ENCODE results near the gene ZCCHC17. TPM values are rescaled to one million over a fixed set of nuclear protein-coding genes. Genes with fewer than 3 reads are reported as not detected.

The ZCCHC17 gene
- total and polyA plus RNA-seq, 10 donors: 16.1 to 31.7 (median 20.3) TPM

GRCh38 chr1:31299365-31299764 is 2.5 kb downstream of the ZCCHC17 start:
- Histone ChIP-seq H3K9me3 (no peaks in the 10 kb centered on the region), H3K36me3 (peaks cover 0 to 14% (median under 1%) of the 10 kb centered on the region in 6 donors), H3K4me1 (peaks cover 13 to 71% (median 43%) of the 10 kb centered on the region in 6 donors), H3K4me3 (no peak overlapping the region), H3K27me3 (replicated peaks in 1 of 7) (no peaks in the 10 kb centered on the region), H3K27ac (no peak overlapping the region)
- TF ChIP-seq POLR2AphosphoS5 (IDR thresholded peaks at IDR 0.05) (no peak), POLR2A (IDR thresholded peaks at IDR 0.05) (no peak)
- TF ChIP-seq, protein P1, sequence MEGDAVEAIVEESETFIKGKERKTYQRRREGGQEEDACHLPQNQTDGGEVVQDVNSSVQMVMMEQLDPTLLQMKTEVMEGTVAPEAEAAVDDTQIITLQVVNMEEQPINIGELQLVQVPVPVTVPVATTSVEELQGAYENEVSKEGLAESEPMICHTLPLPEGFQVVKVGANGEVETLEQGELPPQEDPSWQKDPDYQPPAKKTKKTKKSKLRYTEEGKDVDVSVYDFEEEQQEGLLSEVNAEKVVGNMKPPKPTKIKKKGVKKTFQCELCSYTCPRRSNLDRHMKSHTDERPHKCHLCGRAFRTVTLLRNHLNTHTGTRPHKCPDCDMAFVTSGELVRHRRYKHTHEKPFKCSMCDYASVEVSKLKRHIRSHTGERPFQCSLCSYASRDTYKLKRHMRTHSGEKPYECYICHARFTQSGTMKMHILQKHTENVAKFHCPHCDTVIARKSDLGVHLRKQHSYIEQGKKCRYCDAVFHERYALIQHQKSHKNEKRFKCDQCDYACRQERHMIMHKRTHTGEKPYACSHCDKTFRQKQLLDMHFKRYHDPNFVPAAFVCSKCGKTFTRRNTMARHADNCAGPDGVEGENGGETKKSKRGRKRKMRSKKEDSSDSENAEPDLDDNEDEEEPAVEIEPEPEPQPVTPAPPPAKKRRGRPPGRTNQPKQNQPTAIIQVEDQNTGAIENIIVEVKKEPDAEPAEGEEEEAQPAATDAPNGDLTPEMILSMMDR (IDR thresholded peaks at IDR 0.05 in 8 of 11, conservative IDR thresholded peaks at IDR 0.05 in 3 of 11): no peak
- intact Hi-C loops (cut with DNase I; ENCODE audit: low total_unique reads): no loop called here
- DNase-seq: no peak
- WGBS, 5 donors: 93 to 100% (median 95%) methylated on average over 1 of the region's 1 CpG

- Histone ChIP-seq H3K9me3 (no peaks in the 10 kb centered on the region), H3K4me1 (peaks cover 12 to 63% (median 36%) of the 10 kb centered on the region in 6 donors), H3K27me3 (replicated peaks in 1 of 7) (no peaks in the 10 kb centered on the region), H3K27ac (peak overlapping the region in 1 of 8 donors; percentile 26), H3K4me3 (no peak overlapping the region), H3K36me3 (peaks cover 0 to 14% (median 0%) of the 10 kb centered on the region in 6 donors)
- DNase-seq: no peak
- WGBS, 5 donors: 58 to 80% (median 74%) methylated on average over 3 of the region's 3 CpGs
- intact Hi-C loops (cut with DNase I; ENCODE audit: low total_unique reads): no loop called here
- TF ChIP-seq POLR2AphosphoS5 (IDR thresholded peaks at IDR 0.05) (no peak), POLR2A (IDR thresholded peaks at IDR 0.05) (no peak)
- TF ChIP-seq, protein P1 (IDR thresholded peaks at IDR 0.05 in 8 of 11, conservative IDR thresholded peaks at IDR 0.05 in 3 of 11): no peak
Measured at GRCh38 chr1:31300193-31300592, 3.4 kb downstream of the ZCCHC17 start.

GRCh38 chr1:31302709-31303441 is 6.0 kb downstream of the ZCCHC17 start:
- intact Hi-C loops (cut with DNase I; ENCODE audit: low total_unique reads): no loop called here
- 72 to 87% (median 79%) methylated on average over 7 of the region's 7 CpGs for WGBS, 5 donors

GRCh38 chr1:31306278-31306677 is 9.4 kb downstream of the ZCCHC17 start:
- TF ChIP-seq, protein P1 (IDR thresholded peaks at IDR 0.05 in 8 of 11, conservative IDR thresholded peaks at IDR 0.05 in 3 of 11): no peak
- TF ChIP-seq POLR2AphosphoS5 (IDR thresholded peaks at IDR 0.05): no peak
- TF ChIP-seq POLR2A (IDR thresholded peaks at IDR 0.05): no peak
- H3K4me1 ChIP-seq: peaks cover 0 to 16% (median 0%) of the 10 kb centered on the region in 6 donors
- DNase-seq: no peak
- no peaks in the 10 kb centered on the region for H3K9me3 ChIP-seq
- no peak overlapping the region for H3K4me3 ChIP-seq
- WGBS, 5 donors: 92 to 98% (median 94%) methylated on average over 3 of the region's 3 CpGs
- intact Hi-C loops (cut with DNase I; ENCODE audit: low total_unique reads): no loop called here
- peaks cover 0 to 59% (median 13%) of the 10 kb centered on the region in 6 donors for H3K36me3 ChIP-seq
- H3K27ac ChIP-seq: no peak overlapping the region
- no peaks in the 10 kb centered on the region for H3K27me3 ChIP-seq (replicated peaks in 1 of 7)

More at GRCh38 chr1:31302709-31303441, 6.0 kb downstream of the ZCCHC17 start:
- Histone ChIP-seq H3K4me1 (peaks cover 3 to 44% (median 21%) of the 10 kb centered on the region in 6 donors), H3K4me3 (no peak overlapping the region), H3K27ac (no peak overlapping the region), H3K36me3 (peaks cover 0 to 37% (median 0%) of the 10 kb centered on the region in 6 donors), H3K27me3 (replicated peaks in 1 of 7) (no peaks in the 10 kb centered on the region), H3K9me3 (no peaks in the 10 kb centered on the region)
- DNase-seq: no peak
- no peak for TF ChIP-seq POLR2AphosphoS5 (IDR thresholded peaks at IDR 0.05)
- TF ChIP-seq POLR2A (IDR thresholded peaks at IDR 0.05): no peak
- TF ChIP-seq, protein P1 (IDR thresholded peaks at IDR 0.05 in 8 of 11, conservative IDR thresholded peaks at IDR 0.05 in 3 of 11): no peak

Measured in spleen (tissue), 11 donors.